ENCODE results near the gene RNF126.

RNF126 gene

GRCh38 chr19:647566-648284, 15.3 kb downstream of the RNF126 start:
- TF ChIP-seq CTCF (IDR thresholded peaks at IDR 0.05; ENCODE audit: low read depth, low read length) = no peak
- in situ Hi-C loops (cut with HindIII; ENCODE audit: low sequenced_read_pairs) = no loop called here
- no peak overlapping the region for H3K4me3 ChIP-seq (ENCODE audit: low read depth, low read length)
- no peak for DNase-seq (ENCODE audit: low read depth, low spot score)

- no peak overlapping the region for H3K4me3 ChIP-seq (ENCODE audit: low read depth, low read length)
- DNase-seq (ENCODE audit: low read depth, low spot score) = no peak
- in situ Hi-C loops (cut with HindIII; ENCODE audit: low sequenced_read_pairs) = no loop called here
- no peak for TF ChIP-seq CTCF (IDR thresholded peaks at IDR 0.05; ENCODE audit: low read depth, low read length)
These were observed 16.0 kb downstream of the RNF126 start for GRCh38 chr19:646779-647565.

GRCh38 chr19:645912-646778, 16.9 kb downstream of the RNF126 start:
- no peak for TF ChIP-seq CTCF (IDR thresholded peaks at IDR 0.05; ENCODE audit: low read depth, low read length)
- DNase-seq (ENCODE audit: low read depth, low spot score) = no peak
- in situ Hi-C loops (cut with HindIII; ENCODE audit: low sequenced_read_pairs) = no loop called here
- H3K4me3 ChIP-seq (ENCODE audit: low read depth, low read length) = no peak overlapping the region

GRCh38 chr19:644789-645188, 18.2 kb downstream of the RNF126 start:
- in situ Hi-C loops (cut with HindIII; ENCODE audit: low sequenced_read_pairs) = no loop called here
- no peak for TF ChIP-seq CTCF (IDR thresholded peaks at IDR 0.05; ENCODE audit: low read depth, low read length)
- no peak overlapping the region for H3K4me3 ChIP-seq (ENCODE audit: low read depth, low read length)
- DNase-seq (ENCODE audit: low read depth, low spot score) = no peak

GRCh38 chr19:644363-644762, 18.7 kb downstream of the RNF126 start:
- in situ Hi-C loops (cut with HindIII; ENCODE audit: low sequenced_read_pairs) = no loop called here
- TF ChIP-seq CTCF (IDR thresholded peaks at IDR 0.05; ENCODE audit: low read depth, low read length) = no peak
- DNase-seq (ENCODE audit: low read depth, low spot score) = no peak
- H3K4me3 ChIP-seq (ENCODE audit: low read depth, low read length) = no peak overlapping the region

- in situ Hi-C loops (cut with HindIII; ENCODE audit: low sequenced_read_pairs) = no loop called here
- H3K4me3 ChIP-seq (ENCODE audit: low read depth, low read length) = no peak overlapping the region
- DNase-seq (ENCODE audit: low read depth, low spot score) = no peak
- no peak for TF ChIP-seq CTCF (IDR thresholded peaks at IDR 0.05; ENCODE audit: low read depth, low read length)
These were observed 19.3 kb downstream of the RNF126 start for GRCh38 chr19:643736-644135.
